Mesendoderm (in vitro differentiated cells): Measurements from ENCODE around the gene MTCP1.

ENCODE experiments used
- DNase-seq: peaks from one replicate; pipeline ENCODE4 v3.0.0; 2013
- H2AK5ac ChIP-seq: 2 replicates; pipeline ENCODE4 v1.6.1; 2013; ENCODE audit warnings: low read length, inconsistent platforms
- H2BK120ac ChIP-seq: 2 replicates; pipeline ENCODE4 v1.6.1; 2013; ENCODE audit warnings: low read depth, mild to moderate bottlenecking, low read length, moderate library complexity, mixed read lengths
- H2BK15ac ChIP-seq: replicated peaks from 2 replicates; pipeline ENCODE4 v1.6.1; 2013; ENCODE audit warnings: low read depth, mild to moderate bottlenecking, moderate library complexity
- H2BK5ac ChIP-seq: 2 replicates; pipeline ENCODE4 v1.6.1; 2013; ENCODE audit warnings: low read length, inconsistent platforms
- H3K18ac ChIP-seq: 2 replicates; pipeline ENCODE4 v1.6.1; 2013; ENCODE audit warnings: mild to moderate bottlenecking, low read length, mixed read lengths
- H3K23ac ChIP-seq: one replicate; pipeline ENCODE4 v1.6.1; 2013; ENCODE audit warnings: low read length
- H3K27ac ChIP-seq: 2 replicates; pipeline ENCODE4 v1.5.1; 2013; ENCODE audit warnings: low read depth, mild to moderate bottlenecking, inconsistent platforms, low read length, moderate library complexity
- H3K27me3 ChIP-seq: 2 replicates; pipeline ENCODE4 v1.6.1; 2013; ENCODE audit warnings: low read length, control low read depth, mild to moderate bottlenecking, inconsistent platforms; ENCODE audit not compliant: insufficient read depth, poor library complexity
- H3K36me3 ChIP-seq: 2 replicates; pipeline ENCODE4 v1.6.1; 2013; ENCODE audit warnings: low read length, inconsistent platforms; ENCODE audit not compliant: control insufficient read depth, insufficient read depth
- H3K4ac ChIP-seq: one replicate; pipeline ENCODE4 v1.6.1; 2013; ENCODE audit warnings: low read depth, mild to moderate bottlenecking, low read length, moderate library complexity
- H3K4me1 ChIP-seq: 2 replicates; pipeline ENCODE4 v1.6.1; 2013; ENCODE audit warnings: low read depth, low read length, inconsistent platforms; ENCODE audit not compliant: control insufficient read depth
- H3K4me2 ChIP-seq: 2 replicates; pipeline ENCODE4 v1.6.1; 2013; ENCODE audit warnings: low read length
- H3K4me3 ChIP-seq: 2 replicates; pipeline ENCODE4 v1.5.1; 2013; ENCODE audit warnings: mild to moderate bottlenecking, low read length
- H3K56ac ChIP-seq: one replicate; pipeline ENCODE4 v1.6.1; 2013; ENCODE audit warnings: low read length
- H3K79me1 ChIP-seq: 2 replicates; pipeline ENCODE4 v1.6.1; 2013; ENCODE audit warnings: low read length, inconsistent platforms
- H3K79me2 ChIP-seq: 2 replicates; pipeline ENCODE4 v1.6.1; 2013; ENCODE audit warnings: mild to moderate bottlenecking, low read length; ENCODE audit not compliant: control insufficient read depth, insufficient read depth
- H3K9ac ChIP-seq: 2 replicates; pipeline ENCODE4 v1.6.1; 2013; ENCODE audit warnings: low read length, inconsistent platforms
- H4K5ac ChIP-seq: one replicate; pipeline ENCODE4 v1.6.1; 2013; ENCODE audit warnings: low read length
- H4K8ac ChIP-seq: one replicate; pipeline ENCODE4 v1.6.1; 2013; ENCODE audit warnings: low read depth, mild to moderate bottlenecking, control low read depth, low read length, moderate library complexity
- WGBS: extraction: QIAGEN DNeasy Blood & Tissue Kit; methylation state at CpG from one replicate; pipeline ENCODE4 v1.1.7; 2013; ENCODE audit warnings: low lambda C conversion rate, missing lambda C conversion rate; ENCODE audit not compliant: insufficient coverage; ENCODE audit errors: extremely low coverage; 5-methylcytosine and 5-hydroxymethylcytosine counted together

Gene MTCP1

GRCh38 chrX:155026420-155026726 is 44.6 kb downstream of the MTCP1 start:
- peak overlapping the region; percentile 61 for H3K9ac ChIP-seq
- H3K4me3 ChIP-seq, result peak overlapping the region; percentile 30
- H3K4me1 ChIP-seq, result no peaks in the 10 kb centered on the region
- no peak overlapping the region for H4K8ac ChIP-seq
- no peak overlapping the region for H2AK5ac ChIP-seq
- no peak overlapping the region for H3K4me2 ChIP-seq
- H3K18ac ChIP-seq, result no peak overlapping the region
- no peaks in the 10 kb centered on the region for H3K27me3 ChIP-seq
- no peaks in the 10 kb centered on the region for H3K79me1 ChIP-seq
- peaks cover 5% of the 10 kb centered on the region for H3K79me2 ChIP-seq
- no peak overlapping the region for H2BK120ac ChIP-seq
- H3K4ac ChIP-seq, result no peak overlapping the region
- H3K36me3 ChIP-seq, result no peaks in the 10 kb centered on the region
- peak overlapping the region; percentile 73 for H3K56ac ChIP-seq
- H2BK15ac ChIP-seq, result no peak overlapping the region
- WGBS, result no CpG with 5 or more reads among the region's 16 CpGs
- H4K5ac ChIP-seq, result no peak overlapping the region
- no peak for DNase-seq
- no peak overlapping the region for H3K27ac ChIP-seq
- H2BK5ac ChIP-seq, result no peak overlapping the region
- H3K23ac ChIP-seq, result no peak overlapping the region

GRCh38 chrX:155023907-155024833 is 46.8 kb downstream of the MTCP1 start:
- no peak overlapping the region for H3K4ac ChIP-seq
- H3K27ac ChIP-seq, result no peak overlapping the region
- H3K4me3 ChIP-seq, result no peak overlapping the region
- H3K27me3 ChIP-seq, result no peaks in the 10 kb centered on the region
- DNase-seq, result no peak
- H3K18ac ChIP-seq, result no peak overlapping the region
- no peak overlapping the region for H4K8ac ChIP-seq
- H3K79me1 ChIP-seq, result no peaks in the 10 kb centered on the region
- no CpG with 5 or more reads among the region's 6 CpGs for whole genome bisulfite sequencing
- H3K4me1 ChIP-seq, result no peaks in the 10 kb centered on the region
- H4K5ac ChIP-seq, result no peak overlapping the region
- H3K4me2 ChIP-seq, result no peak overlapping the region
- no peak overlapping the region for H2BK5ac ChIP-seq
- no peak overlapping the region for H2BK15ac ChIP-seq
- H3K23ac ChIP-seq, result no peak overlapping the region
- H2BK120ac ChIP-seq, result no peak overlapping the region
- H2AK5ac ChIP-seq, result no peak overlapping the region
- no peak overlapping the region for H3K56ac ChIP-seq
- H3K9ac ChIP-seq, result no peak overlapping the region
- H3K79me2 ChIP-seq, result peaks cover 5% of the 10 kb centered on the region
- H3K36me3 ChIP-seq, result no peaks in the 10 kb centered on the region

GRCh38 chrX:155022585-155022984 is 48.4 kb downstream of the MTCP1 start, which contains the start of gene F8:
TSS of gene F8 (minus strand) at chrX:155022723. CDS start at chrX:155022552, 171 bp downstream.
- H3K9ac ChIP-seq, result no peak within 1 kb of the TSS
- no peak within 1 kb of the TSS for H4K8ac ChIP-seq
- no peak within 1 kb of the TSS for H3K27ac ChIP-seq
- no peak within 1 kb of the TSS for H3K4me2 ChIP-seq
- H3K23ac ChIP-seq, result no peak within 1 kb of the TSS
- H3K79me2 ChIP-seq, result no peaks in the 10 kb centered on the region
- H3K4me1 ChIP-seq, result no peaks in the 10 kb centered on the region
- H4K5ac ChIP-seq, result no peak within 1 kb of the TSS
- no peak for DNase-seq
- H2AK5ac ChIP-seq, result no peak within 1 kb of the TSS
- no peaks in the 10 kb centered on the region for H3K27me3 ChIP-seq
- no CpG with 5 or more reads among the region's 1 CpG for WGBS
- no peak within 1 kb of the TSS for H3K18ac ChIP-seq
- no peak within 1 kb of the TSS for H3K4me3 ChIP-seq
- H2BK15ac ChIP-seq, result no peak within 1 kb of the TSS
- H3K4ac ChIP-seq, result no peak within 1 kb of the TSS
- H3K79me1 ChIP-seq, result no peaks in the 10 kb centered on the region
- no peak within 1 kb of the TSS for H2BK5ac ChIP-seq
- H3K36me3 ChIP-seq, result no peaks in the 10 kb centered on the region
- H2BK120ac ChIP-seq, result no peak within 1 kb of the TSS
- H3K56ac ChIP-seq, result no peak within 1 kb of the TSS

DNA sequence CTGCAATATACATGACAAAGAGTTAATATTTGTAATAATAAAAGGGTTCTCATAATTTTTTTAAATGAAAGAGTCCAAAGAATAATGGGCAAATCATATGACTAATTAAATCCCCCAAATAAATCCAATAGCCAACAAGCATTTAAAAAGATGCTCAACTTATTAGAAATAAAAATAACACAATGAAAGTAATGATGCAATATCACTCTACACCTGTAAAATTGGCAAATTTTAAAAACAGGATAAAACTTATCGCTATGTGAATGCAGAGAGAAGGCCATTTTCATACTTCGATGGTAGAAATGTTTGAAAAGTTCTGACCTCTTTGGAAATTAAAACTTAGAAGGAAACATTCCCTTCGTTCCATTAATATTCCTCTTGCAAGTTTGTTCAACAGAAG is 50.3 kb downstream of the MTCP1 start:
- Histone ChIP-seq H3K18ac (no peak overlapping the region), H4K8ac (no peak overlapping the region), H3K79me1 (no peaks in the 10 kb centered on the region), H3K36me3 (no peaks in the 10 kb centered on the region), H3K27me3 (no peaks in the 10 kb centered on the region), H4K5ac (no peak overlapping the region), H2AK5ac (no peak overlapping the region), H3K4me3 (no peak overlapping the region), H3K56ac (no peak overlapping the region), H3K27ac (no peak overlapping the region), H3K79me2 (no peaks in the 10 kb centered on the region), H2BK5ac (no peak overlapping the region), H2BK120ac (no peak overlapping the region), H3K4me1 (no peaks in the 10 kb centered on the region), H3K4ac (no peak overlapping the region), H2BK15ac (no peak overlapping the region), H3K4me2 (no peak overlapping the region), H3K9ac (no peak overlapping the region), H3K23ac (no peak overlapping the region)
- DNase-seq, result no peak
- WGBS, result no CpG with 5 or more reads among the region's 3 CpGs
